GM20000 (cell line): Measurements from ENCODE around the gene FCRL4.

Source experiments
- DNase-seq: peaks from one replicate; pipeline ENCODE4 v3.0.0; 2012; ENCODE audit warnings: low spot score
- CTCF ChIP-seq: IDR thresholded peaks from 2 replicates; pipeline ENCODE4 v1.5.1; 2012; ENCODE audit warnings: mild to moderate bottlenecking, control low read depth; ENCODE audit errors: extremely low read depth, missing control alignments

Gene FCRL4

GRCh38 chr1:157597959-157598667 is at the start of gene FCRL4:
Gene FCRL4, minus strand, starts transcription at chr1:157598085. Its CDS starts 141 bp downstream, at chr1:157597944.
- DNase-seq = no peak

GRCh38 chr1:157646144-157646543 is 48.3 kb upstream of the FCRL4 start:
- TF ChIP-seq CTCF = no peak

More at GRCh38 chr1:157597959-157598667, at the start of gene FCRL4:
- TF ChIP-seq CTCF = no peak

GRCh38 chr1:157641177-157641576 is 43.3 kb upstream of the FCRL4 start:
- DNase-seq = no peak
- no peak for TF ChIP-seq CTCF

More at GRCh38 chr1:157646144-157646543, 48.3 kb upstream of the FCRL4 start:
- DNase-seq = no peak

- no peak for DNase-seq
- TF ChIP-seq CTCF = no peak
Measured at GRCh38 chr1:157639800-157640199, 41.9 kb upstream of the FCRL4 start.

- TF ChIP-seq CTCF = no peak
- DNase-seq = no peak
Measured at GRCh38 chr1:157628773-157629172, 30.9 kb upstream of the FCRL4 start.

GRCh38 chr1:157626099-157626498 is 28.2 kb upstream of the FCRL4 start:
- peak; percentile 60 for TF ChIP-seq CTCF
- DNase-seq = peak; percentile 46

- TF ChIP-seq CTCF = no peak
- DNase-seq = no peak
Measured at GRCh38 chr1:157624471-157624870, 26.6 kb upstream of the FCRL4 start.
